WTC11 (cell line): ENCODE results near the gene CASP6. TPM values are rescaled to one million over a fixed set of nuclear protein-coding genes. Genes with fewer than 3 reads are reported as not detected.

Source experiments
- ATAC-seq: fragments of 200-7000 bp; cut with Tn5 transposase; 2 replicates; pipeline ENCODE4 v1.10.0; 2021; ENCODE audit warnings: mild to moderate bottlenecking, moderate library complexity
- CTCF ChIA-PET: fragments of 300-600 bp; sonication (Branson Sonifier 250); formaldehyde crosslinking; loops from one replicate; lab custom pipeline; 2021; ENCODE audit warnings: antibody characterized with exemption; lab: Charles Lee
- POLR2A ChIA-PET: fragments of 350-600 bp; sonication (Branson Sonifier 250); formaldehyde crosslinking; loops from one replicate; lab custom pipeline; 2021; ENCODE audit warnings: antibody characterized with exemption; lab: Charles Lee
- DNase-seq: peaks from one replicate; pipeline ENCODE4 v3.0.0; 2021; ENCODE audit warnings: low spot score
- H3K27ac Mint-ChIP-seq: 2 replicates; pipeline ENCODE4 v1.8.0; 2021; ENCODE audit warnings: mixed read lengths
- H3K27me3 Mint-ChIP-seq: 2 replicates; pipeline ENCODE4 v1.8.0; 2021; ENCODE audit warnings: low read depth, mild to moderate bottlenecking, moderate library complexity, mixed read lengths
- H3K36me3 Mint-ChIP-seq: 2 replicates; pipeline ENCODE4 v1.8.0; 2021; ENCODE audit warnings: mixed read lengths
- H3K4me1 Mint-ChIP-seq: 2 replicates; pipeline ENCODE4 v1.8.0; 2022; ENCODE audit warnings: mixed read lengths
- H3K4me3 Mint-ChIP-seq: 2 replicates; pipeline ENCODE4 v1.8.0; 2021; ENCODE audit warnings: mild to moderate bottlenecking, moderate library complexity, mixed read lengths
- H3K9me3 Mint-ChIP-seq: 2 replicates; pipeline ENCODE4 v1.8.0; 2021; ENCODE audit warnings: mixed read lengths
- ARID4B ChIP-seq: sonication (generic); formaldehyde crosslinking; IDR thresholded peaks from 2 replicates; pipeline ENCODE4 v1.8.0; 2023; ENCODE audit warnings: missing genetic modification reagents, mild to moderate bottlenecking, borderline replicate concordance
- CREM ChIP-seq: sonication (generic); formaldehyde crosslinking; IDR thresholded peaks from 2 replicates; pipeline ENCODE4 v1.8.1; 2022; ENCODE audit warnings: mild to moderate bottlenecking, missing genetic modification reagents, moderate library complexity
- ELF4 ChIP-seq: sonication (generic); formaldehyde crosslinking; IDR thresholded peaks from 2 replicates; pipeline ENCODE4 v1.8.1; 2022; ENCODE audit warnings: low read depth, mild to moderate bottlenecking, moderate library complexity, missing genetic modification reagents
- ESRRA ChIP-seq: sonication (generic); formaldehyde crosslinking; IDR thresholded peaks from 2 replicates; pipeline ENCODE4 v1.8.1; 2022; ENCODE audit warnings: mild to moderate bottlenecking, missing genetic modification reagents, borderline replicate concordance
- NFATC4 ChIP-seq: fragments of 250-450 bp; sonication (Bioruptor Pico); IDR thresholded peaks from 2 replicates; pipeline ENCODE4 v1.9.0; 2021; ENCODE audit warnings: mild to moderate bottlenecking
- SMAD4 ChIP-seq: sonication (generic); formaldehyde crosslinking; IDR thresholded peaks from 2 replicates; pipeline ENCODE4 v1.8.0; 2022; ENCODE audit warnings: mild to moderate bottlenecking, missing genetic modification reagents
- TCF7 ChIP-seq: sonication (generic); formaldehyde crosslinking; IDR thresholded peaks from 2 replicates; pipeline ENCODE4 v1.8.0; 2022; ENCODE audit warnings: mild to moderate bottlenecking, low read depth, missing genetic modification reagents, moderate library complexity
- USF1 ChIP-seq: sonication (generic); formaldehyde crosslinking; IDR thresholded peaks from 2 replicates; pipeline ENCODE4 v1.8.0; 2022; ENCODE audit warnings: mild to moderate bottlenecking, missing genetic modification reagents
- ZBTB21 ChIP-seq: sonication (generic); formaldehyde crosslinking; IDR thresholded peaks from 2 replicates; pipeline ENCODE4 v1.8.1; 2023; ENCODE audit warnings: mild to moderate bottlenecking, missing genetic modification reagents, borderline replicate concordance
- ZNF263 ChIP-seq: sonication (generic); formaldehyde crosslinking; IDR thresholded peaks from 2 replicates; pipeline ENCODE4 v1.8.1; 2022; ENCODE audit warnings: low read depth, mild to moderate bottlenecking, moderate library complexity, missing genetic modification reagents
- total RNA-seq: library from RNA; stranded (reverse); gene quantifications from 3 replicates; pipeline ENCODE4 v1.2.3, GENCODE V29; 2021
- TF ChIP-seq, protein P1 (sequence below): sonication (generic); formaldehyde crosslinking; IDR thresholded peaks from 2 replicates; pipeline ENCODE4 v1.8.0; 2023; ENCODE audit warnings: mild to moderate bottlenecking, missing genetic modification reagents
- TF ChIP-seq, protein P2 (sequence below): sonication (generic); formaldehyde crosslinking; IDR thresholded peaks from 2 replicates; pipeline ENCODE4 v1.8.1; 2023; ENCODE audit warnings: mild to moderate bottlenecking, missing genetic modification reagents, moderate library complexity
- TF ChIP-seq, protein P3 (sequence below): fragments of 250-450 bp; sonication (Bioruptor Pico); IDR thresholded peaks from 2 replicates; pipeline ENCODE4 v1.9.0; 2021; ENCODE audit warnings: moderate library complexity, mild to moderate bottlenecking, inconsistent platforms, borderline replicate concordance
- TF ChIP-seq, protein P4 (sequence below): sonication (generic); formaldehyde crosslinking; IDR thresholded peaks from 2 replicates; pipeline ENCODE4 v1.8.1; 2023; ENCODE audit warnings: mild to moderate bottlenecking, missing genetic modification reagents
- TF ChIP-seq, protein P5 (sequence below): sonication (generic); formaldehyde crosslinking; IDR thresholded peaks from 2 replicates; pipeline ENCODE4 v1.8.0; 2022; ENCODE audit warnings: missing genetic modification reagents

Gene CASP6
- total RNA-seq, 1 experiment from 2014 or later = 26.0 TPM

- ATAC-seq (no peak), DNase-seq (no peak)
- H3K4me1 Mint-ChIP-seq = peaks cover 33% of the 10 kb centered on the region
- no peak for TF ChIP-seq NFATC4 (CRISPR knock-in tag)
- TF ChIP-seq ZBTB21 = no peak
- no peak for TF ChIP-seq ELF4 (CRISPR knock-in tag)
- TF ChIP-seq ZNF263 (CRISPR knock-in tag) = no peak
- no peak for TF ChIP-seq TCF7
- no peak for TF ChIP-seq ESRRA (CRISPR knock-in tag)
- TF ChIP-seq, protein P1, sequence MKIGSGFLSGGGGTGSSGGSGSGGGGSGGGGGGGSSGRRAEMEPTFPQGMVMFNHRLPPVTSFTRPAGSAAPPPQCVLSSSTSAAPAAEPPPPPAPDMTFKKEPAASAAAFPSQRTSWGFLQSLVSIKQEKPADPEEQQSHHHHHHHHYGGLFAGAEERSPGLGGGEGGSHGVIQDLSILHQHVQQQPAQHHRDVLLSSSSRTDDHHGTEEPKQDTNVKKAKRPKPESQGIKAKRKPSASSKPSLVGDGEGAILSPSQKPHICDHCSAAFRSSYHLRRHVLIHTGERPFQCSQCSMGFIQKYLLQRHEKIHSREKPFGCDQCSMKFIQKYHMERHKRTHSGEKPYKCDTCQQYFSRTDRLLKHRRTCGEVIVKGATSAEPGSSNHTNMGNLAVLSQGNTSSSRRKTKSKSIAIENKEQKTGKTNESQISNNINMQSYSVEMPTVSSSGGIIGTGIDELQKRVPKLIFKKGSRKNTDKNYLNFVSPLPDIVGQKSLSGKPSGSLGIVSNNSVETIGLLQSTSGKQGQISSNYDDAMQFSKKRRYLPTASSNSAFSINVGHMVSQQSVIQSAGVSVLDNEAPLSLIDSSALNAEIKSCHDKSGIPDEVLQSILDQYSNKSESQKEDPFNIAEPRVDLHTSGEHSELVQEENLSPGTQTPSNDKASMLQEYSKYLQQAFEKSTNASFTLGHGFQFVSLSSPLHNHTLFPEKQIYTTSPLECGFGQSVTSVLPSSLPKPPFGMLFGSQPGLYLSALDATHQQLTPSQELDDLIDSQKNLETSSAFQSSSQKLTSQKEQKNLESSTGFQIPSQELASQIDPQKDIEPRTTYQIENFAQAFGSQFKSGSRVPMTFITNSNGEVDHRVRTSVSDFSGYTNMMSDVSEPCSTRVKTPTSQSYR = no peak
- TF ChIP-seq, protein P2, sequence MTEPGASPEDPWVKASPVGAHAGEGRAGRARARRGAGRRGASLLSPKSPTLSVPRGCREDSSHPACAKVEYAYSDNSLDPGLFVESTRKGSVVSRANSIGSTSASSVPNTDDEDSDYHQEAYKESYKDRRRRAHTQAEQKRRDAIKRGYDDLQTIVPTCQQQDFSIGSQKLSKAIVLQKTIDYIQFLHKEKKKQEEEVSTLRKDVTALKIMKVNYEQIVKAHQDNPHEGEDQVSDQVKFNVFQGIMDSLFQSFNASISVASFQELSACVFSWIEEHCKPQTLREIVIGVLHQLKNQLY = no peak
- TF ChIP-seq, protein P3, sequence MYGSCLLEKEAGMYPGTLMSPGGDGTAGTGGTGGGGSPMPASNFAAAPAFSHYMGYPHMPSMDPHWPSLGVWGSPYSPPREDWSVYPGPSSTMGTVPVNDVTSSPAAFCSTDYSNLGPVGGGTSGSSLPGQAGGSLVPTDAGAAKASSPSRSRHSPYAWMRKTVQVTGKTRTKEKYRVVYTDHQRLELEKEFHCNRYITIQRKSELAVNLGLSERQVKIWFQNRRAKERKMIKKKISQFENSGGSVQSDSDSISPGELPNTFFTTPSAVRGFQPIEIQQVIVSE (CRISPR knock-in tag) = no peak
- TF ChIP-seq, protein P4, sequence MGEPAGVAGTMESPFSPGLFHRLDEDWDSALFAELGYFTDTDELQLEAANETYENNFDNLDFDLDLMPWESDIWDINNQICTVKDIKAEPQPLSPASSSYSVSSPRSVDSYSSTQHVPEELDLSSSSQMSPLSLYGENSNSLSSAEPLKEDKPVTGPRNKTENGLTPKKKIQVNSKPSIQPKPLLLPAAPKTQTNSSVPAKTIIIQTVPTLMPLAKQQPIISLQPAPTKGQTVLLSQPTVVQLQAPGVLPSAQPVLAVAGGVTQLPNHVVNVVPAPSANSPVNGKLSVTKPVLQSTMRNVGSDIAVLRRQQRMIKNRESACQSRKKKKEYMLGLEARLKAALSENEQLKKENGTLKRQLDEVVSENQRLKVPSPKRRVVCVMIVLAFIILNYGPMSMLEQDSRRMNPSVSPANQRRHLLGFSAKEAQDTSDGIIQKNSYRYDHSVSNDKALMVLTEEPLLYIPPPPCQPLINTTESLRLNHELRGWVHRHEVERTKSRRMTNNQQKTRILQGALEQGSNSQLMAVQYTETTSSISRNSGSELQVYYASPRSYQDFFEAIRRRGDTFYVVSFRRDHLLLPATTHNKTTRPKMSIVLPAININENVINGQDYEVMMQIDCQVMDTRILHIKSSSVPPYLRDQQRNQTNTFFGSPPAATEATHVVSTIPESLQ (CRISPR knock-in tag) = no peak
- TF ChIP-seq USF1 = no peak
- TF ChIP-seq CREM (CRISPR knock-in tag) = no peak
- TF ChIP-seq, protein P5, sequence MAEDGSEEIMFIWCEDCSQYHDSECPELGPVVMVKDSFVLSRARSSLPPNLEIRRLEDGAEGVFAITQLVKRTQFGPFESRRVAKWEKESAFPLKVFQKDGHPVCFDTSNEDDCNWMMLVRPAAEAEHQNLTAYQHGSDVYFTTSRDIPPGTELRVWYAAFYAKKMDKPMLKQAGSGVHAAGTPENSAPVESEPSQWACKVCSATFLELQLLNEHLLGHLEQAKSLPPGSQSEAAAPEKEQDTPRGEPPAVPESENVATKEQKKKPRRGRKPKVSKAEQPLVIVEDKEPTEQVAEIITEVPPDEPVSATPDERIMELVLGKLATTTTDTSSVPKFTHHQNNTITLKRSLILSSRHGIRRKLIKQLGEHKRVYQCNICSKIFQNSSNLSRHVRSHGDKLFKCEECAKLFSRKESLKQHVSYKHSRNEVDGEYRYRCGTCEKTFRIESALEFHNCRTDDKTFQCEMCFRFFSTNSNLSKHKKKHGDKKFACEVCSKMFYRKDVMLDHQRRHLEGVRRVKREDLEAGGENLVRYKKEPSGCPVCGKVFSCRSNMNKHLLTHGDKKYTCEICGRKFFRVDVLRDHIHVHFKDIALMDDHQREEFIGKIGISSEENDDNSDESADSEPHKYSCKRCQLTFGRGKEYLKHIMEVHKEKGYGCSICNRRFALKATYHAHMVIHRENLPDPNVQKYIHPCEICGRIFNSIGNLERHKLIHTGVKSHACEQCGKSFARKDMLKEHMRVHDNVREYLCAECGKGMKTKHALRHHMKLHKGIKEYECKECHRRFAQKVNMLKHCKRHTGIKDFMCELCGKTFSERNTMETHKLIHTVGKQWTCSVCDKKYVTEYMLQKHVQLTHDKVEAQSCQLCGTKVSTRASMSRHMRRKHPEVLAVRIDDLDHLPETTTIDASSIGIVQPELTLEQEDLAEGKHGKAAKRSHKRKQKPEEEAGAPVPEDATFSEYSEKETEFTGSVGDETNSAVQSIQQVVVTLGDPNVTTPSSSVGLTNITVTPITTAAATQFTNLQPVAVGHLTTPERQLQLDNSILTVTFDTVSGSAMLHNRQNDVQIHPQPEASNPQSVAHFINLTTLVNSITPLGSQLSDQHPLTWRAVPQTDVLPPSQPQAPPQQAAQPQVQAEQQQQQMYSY (CRISPR knock-in tag) = no peak
- TF ChIP-seq ARID4B = no peak
- TF ChIP-seq SMAD4 (CRISPR knock-in tag) = no peak
- ChIA-PET POLR2A (no interaction called here), CTCF (no interaction called here)
- H3K4me3 Mint-ChIP-seq = no peak overlapping the region
- peaks cover 1% of the 10 kb centered on the region for H3K9me3 Mint-ChIP-seq
- no peak overlapping the region for H3K27ac Mint-ChIP-seq
- H3K36me3 Mint-ChIP-seq = no peaks in the 10 kb centered on the region
- no peaks in the 10 kb centered on the region for H3K27me3 Mint-ChIP-seq
Measured at GRCh38 chr4:109665783-109666485, 37.3 kb downstream of the CASP6 start.
